Renal cortical epithelial cell (primary cell): ENCODE data around the gene CALN1. TPM values are rescaled to one million over a fixed set of nuclear protein-coding genes. Genes with fewer than 3 reads are reported as not detected.
"Not testable (repeated sequence)": the region's sequence is repeated elsewhere in the genome, so short reads cannot be mapped to it uniquely, and the experiment has no call there.

ENCODE experiments used
- DNase-seq: peaks from one replicate; pipeline ENCODE4 v3.0.0-alpha.2; 2011; ENCODE audit warnings: low read depth
- total RNA-seq: library from RNA; depleted of rRNA; stranded (reverse); fragments of >200 nt; gene quantifications from 2 replicates; pipeline ENCODE4 v1.2.3, GENCODE V29; 2014

The CALN1 gene
- total RNA-seq, 1 donor from 2014 or later: not detected

GRCh38 chr7:72097226-72097625, 314.9 kb downstream of the CALN1 start:
- DNase-seq: no peak

GRCh38 chr7:72092769-72093168, 319.4 kb downstream of the CALN1 start:
- DNase-seq: no peak

GRCh38 chr7:72087926-72088325, 324.2 kb downstream of the CALN1 start:
- no peak for DNase-seq

- no peak for DNase-seq
These were observed 331.1 kb downstream of the CALN1 start for GRCh38 chr7:72080865-72081510.

GRCh38 chr7:72080341-72080766, 331.8 kb downstream of the CALN1 start:
- no peak for DNase-seq

GRCh38 chr7:72078856-72079255, 333.3 kb downstream of the CALN1 start:
- DNase-seq: no peak

- no peak for DNase-seq
These were observed 333.8 kb downstream of the CALN1 start for GRCh38 chr7:72078301-72078700.

- no peak for DNase-seq
These were observed 334.4 kb downstream of the CALN1 start for GRCh38 chr7:72077786-72078185.

- no peak for DNase-seq
These were observed 339.2 kb downstream of the CALN1 start for GRCh38 chr7:72072901-72073300.

GRCh38 chr7:72069263-72069662, 342.9 kb downstream of the CALN1 start:
- DNase-seq: no peak

- DNase-seq: not testable (repeated sequence)
These were observed 346.4 kb downstream of the CALN1 start for GRCh38 chr7:72065764-72066163.

GRCh38 chr7:72064916-72065315, 347.2 kb downstream of the CALN1 start:
- no peak for DNase-seq

GRCh38 chr7:72063330-72063729, 348.8 kb downstream of the CALN1 start:
- DNase-seq: no peak

- DNase-seq: no peak
These were observed 349.5 kb downstream of the CALN1 start for GRCh38 chr7:72062666-72063065.

- no peak for DNase-seq
These were observed 352.2 kb downstream of the CALN1 start for GRCh38 chr7:72059925-72060324.

GRCh38 chr7:72058579-72058978, 353.6 kb downstream of the CALN1 start:
- no peak for DNase-seq

- DNase-seq: no peak
These were observed 354.3 kb downstream of the CALN1 start for GRCh38 chr7:72057796-72058195.

- DNase-seq: no peak
These were observed 354.9 kb downstream of the CALN1 start for GRCh38 chr7:72057231-72057630.

GRCh38 chr7:72055426-72055825, 356.7 kb downstream of the CALN1 start:
- no peak for DNase-seq

GRCh38 chr7:72053292-72053691, 358.8 kb downstream of the CALN1 start:
- no peak for DNase-seq

- DNase-seq: no peak
These were observed 363.7 kb downstream of the CALN1 start for GRCh38 chr7:72048420-72048819.

GRCh38 chr7:72042855-72043254, 369.3 kb downstream of the CALN1 start:
- no peak for DNase-seq

GRCh38 chr7:72040641-72041040, 371.5 kb downstream of the CALN1 start:
- DNase-seq: no peak

- DNase-seq: no peak
These were observed 372.7 kb downstream of the CALN1 start for GRCh38 chr7:72039460-72039859.
